H9 (cell line): Measurements from ENCODE around the gene NCMAP. TPM values are rescaled to one million over a fixed set of nuclear protein-coding genes. Genes with fewer than 3 reads are reported as not detected.

Source experiments
- DNase-seq: peaks from one replicate; pipeline ENCODE4 v3.0.0-alpha.2; 2017
- H2AFZ ChIP-seq: one replicate; pipeline ENCODE4 v1.6.1; 2013; ENCODE audit warnings: mild to moderate bottlenecking, low read length, control low read depth, moderate library complexity
- H2AK5ac ChIP-seq: 2 replicates; pipeline ENCODE4 v1.6.1; 2013; ENCODE audit warnings: low read length, control low read depth, mixed read lengths; ENCODE audit not compliant: insufficient read length
- H2BK120ac ChIP-seq: one replicate; pipeline ENCODE4 v1.6.1; 2013; ENCODE audit warnings: low read depth, mild to moderate bottlenecking, low read length, control low read depth, inconsistent platforms; ENCODE audit not compliant: poor library complexity, severe bottlenecking
- H2BK12ac ChIP-seq: 2 replicates; pipeline ENCODE4 v1.6.1; 2013; ENCODE audit warnings: low read length, control low read depth, mixed read lengths, low read depth; ENCODE audit not compliant: insufficient read length
- H2BK15ac ChIP-seq: 2 replicates; pipeline ENCODE4 v1.6.1; 2013; ENCODE audit warnings: low read depth, low read length, control low read depth
- H2BK20ac ChIP-seq: one replicate; pipeline ENCODE4 v1.6.1; 2013; ENCODE audit warnings: low read depth, mild to moderate bottlenecking, low read length, control low read depth, inconsistent platforms; ENCODE audit not compliant: poor library complexity, severe bottlenecking
- H2BK5ac ChIP-seq: 2 replicates; pipeline ENCODE4 v1.6.1; 2013; ENCODE audit warnings: low read length, control low read depth, mixed read lengths; ENCODE audit not compliant: insufficient read length
- H3K14ac ChIP-seq: 2 replicates; pipeline ENCODE4 v1.6.1; 2013; ENCODE audit warnings: low read length, control low read depth; ENCODE audit not compliant: insufficient read depth
- H3K18ac ChIP-seq: 2 replicates; pipeline ENCODE4 v1.6.1; 2013; ENCODE audit warnings: low read depth, mild to moderate bottlenecking, mixed read lengths, low read length, control low read depth; ENCODE audit not compliant: insufficient read length
- H3K23ac ChIP-seq: 2 replicates; pipeline ENCODE4 v1.6.1; 2013; ENCODE audit warnings: low read length, control low read depth, mixed read lengths, low read depth; ENCODE audit not compliant: insufficient read length
- H3K23me2 ChIP-seq: 2 replicates; pipeline ENCODE4 v1.6.1; 2013; ENCODE audit warnings: low read depth, mild to moderate bottlenecking, mixed read lengths, low read length, control low read depth; ENCODE audit not compliant: insufficient read length, poor library complexity, severe bottlenecking
- H3K27ac ChIP-seq: 2 replicates; pipeline ENCODE4 v1.5.1; 2013; ENCODE audit warnings: low read length, control low read depth, mixed read lengths, low read depth; ENCODE audit not compliant: insufficient read length
- H3K27me3 ChIP-seq: 2 replicates; pipeline ENCODE4 v1.6.1; 2013; ENCODE audit warnings: low read length, control low read depth, inconsistent platforms; ENCODE audit not compliant: insufficient read depth
- H3K4ac ChIP-seq: 2 replicates; pipeline ENCODE4 v1.6.1; 2013; ENCODE audit warnings: low read depth, mild to moderate bottlenecking, control low read depth, inconsistent platforms, low read length, moderate library complexity
- H3K4me1 ChIP-seq: 2 replicates; pipeline ENCODE4 v1.6.1; 2013; ENCODE audit warnings: low read length, control low read depth, inconsistent platforms; ENCODE audit not compliant: insufficient read depth
- H3K4me2 ChIP-seq: 2 replicates; pipeline ENCODE4 v1.6.1; 2013; ENCODE audit warnings: low read length, control low read depth, mixed read lengths; ENCODE audit not compliant: insufficient read length, insufficient read depth
- H3K56ac ChIP-seq: 2 replicates; pipeline ENCODE4 v1.6.1; 2013; ENCODE audit warnings: low read depth, mild to moderate bottlenecking, mixed read lengths, low read length, control low read depth; ENCODE audit not compliant: insufficient read length
- H3K79me1 ChIP-seq: 2 replicates; pipeline ENCODE4 v1.6.1; 2013; ENCODE audit warnings: low read depth, mild to moderate bottlenecking, moderate library complexity, low read length, control low read depth, inconsistent platforms; ENCODE audit not compliant: insufficient read depth, poor library complexity, severe bottlenecking
- H3K79me2 ChIP-seq: 2 replicates; pipeline ENCODE4 v1.6.1; 2013; ENCODE audit warnings: low read length, control low read depth, inconsistent platforms; ENCODE audit not compliant: insufficient read depth
- H3K9ac ChIP-seq: 2 replicates; pipeline ENCODE4 v1.6.1; 2013; ENCODE audit warnings: low read length, control low read depth, mixed read lengths; ENCODE audit not compliant: insufficient read length; ENCODE audit errors: extremely low read depth
- H3K9me3 ChIP-seq: one replicate; pipeline ENCODE4 v1.6.1; 2013; ENCODE audit warnings: low read depth, low read length, inconsistent platforms; ENCODE audit not compliant: control insufficient read depth
- H3T11ph ChIP-seq: one replicate; pipeline ENCODE4 v1.6.1; 2013; ENCODE audit warnings: mild to moderate bottlenecking, low read length, control low read depth, inconsistent platforms
- H4K20me1 ChIP-seq: one replicate; pipeline ENCODE4 v1.6.1; 2013; ENCODE audit not compliant: control insufficient read depth, insufficient read length, insufficient read depth
- H4K5ac ChIP-seq: 2 replicates; pipeline ENCODE4 v1.6.1; 2013; ENCODE audit warnings: low read depth, mild to moderate bottlenecking, mixed read lengths, low read length, control low read depth; ENCODE audit not compliant: insufficient read length
- H4K8ac ChIP-seq: replicated peaks from 2 replicates; pipeline ENCODE4 v1.6.1; 2013; ENCODE audit warnings: low read length, control low read depth, mixed read lengths, low read depth; ENCODE audit not compliant: insufficient read length
- H4K91ac ChIP-seq: 2 replicates; pipeline ENCODE4 v1.6.1; 2013; ENCODE audit warnings: low read depth, mild to moderate bottlenecking, moderate library complexity, mixed read lengths, low read length, control low read depth; ENCODE audit not compliant: insufficient read length
- H3K27ac Mint-ChIP-seq, 3 experiments: 2 replicates in 2 of 3; 3 replicates in 1 of 3; pipeline ENCODE4 v1.8.0; 2020 to 2021; ENCODE audit warnings: mixed read lengths in 3 of 3, mild to moderate bottlenecking in 1 of 3, moderate library complexity in 1 of 3
- H3K27me3 Mint-ChIP-seq: 2 replicates; pipeline ENCODE4 v1.8.0; 2021; ENCODE audit warnings: low read depth, mild to moderate bottlenecking, moderate library complexity, mixed read lengths
- H3K36me3 Mint-ChIP-seq, 3 experiments: 2 replicates in 2 of 3; 3 replicates in 1 of 3; pipeline ENCODE4 v1.8.0; 2020 to 2021; ENCODE audit warnings: low read depth in 3 of 3, mixed read lengths in 3 of 3; ENCODE audit not compliant: insufficient read depth in 1 of 3
- H3K4me1 Mint-ChIP-seq, 2 experiments: 2 replicates each; pipeline ENCODE4 v1.8.0; 2020; ENCODE audit warnings: mixed read lengths in 2 of 2
- H3K4me3 Mint-ChIP-seq, 2 experiments: 2 replicates in 1 of 2; 3 replicates in 1 of 2; pipeline ENCODE4 v1.8.0; 2020 to 2021; ENCODE audit warnings: mild to moderate bottlenecking in 2 of 2, mixed read lengths in 2 of 2, moderate library complexity in 1 of 2
- H3K9me3 Mint-ChIP-seq, 2 experiments: 2 replicates in 1 of 2; 3 replicates in 1 of 2; pipeline ENCODE4 v1.8.0; 2020; ENCODE audit warnings: mild to moderate bottlenecking in 2 of 2, mixed read lengths in 2 of 2, moderate library complexity in 1 of 2
- CTCF ChIP-seq: fragments of 200-600 bp; sonication (generic); conservative IDR thresholded peaks from 3 replicates; pipeline ENCODE4 v1.8.0; 2021; ENCODE audit warnings: antibody characterized with exemption, mild to moderate bottlenecking
- WGBS: extraction: QIAGEN DNeasy Blood & Tissue Kit; methylation state at CpG from one replicate; pipeline ENCODE4 v1.1.7; 2013; ENCODE audit warnings: missing lambda C conversion rate, low lambda C conversion rate, mixed read lengths; ENCODE audit not compliant: insufficient read length; ENCODE audit errors: extremely low coverage; 5-methylcytosine and 5-hydroxymethylcytosine counted together
- total RNA-seq: library from RNA; stranded (reverse); gene quantifications from 2 replicates; pipeline ENCODE4 v1.2.1, GENCODE V29; 2021

NCMAP gene
- total RNA-seq, 1 experiment from 2014 or later = 0.35 TPM

- Histone ChIP-seq H2BK12ac (no peak overlapping the region), H4K5ac (no peak overlapping the region), H2AFZ (no peak overlapping the region), H2BK5ac (no peak overlapping the region), H4K8ac (no peak overlapping the region), H3K79me1 (no peaks in the 10 kb centered on the region), H2BK20ac (no peak overlapping the region), H3K27ac (no peak overlapping the region), H3K9ac (no peak overlapping the region), H3K4me1 (no peaks in the 10 kb centered on the region; the same call in 1 of the 2 replicates), H3K56ac (no peak overlapping the region), H3T11ph (no peak overlapping the region), H2BK120ac (no peak overlapping the region), H3K27me3 (no peaks in the 10 kb centered on the region; the same call in 1 of the 2 replicates), H3K4me2 (no peak overlapping the region), H3K14ac (no peak overlapping the region), H2AK5ac (no peak overlapping the region), H3K18ac (no peak overlapping the region), H2BK15ac (no peak overlapping the region), H3K4ac (no peak overlapping the region), H3K79me2 (no peaks in the 10 kb centered on the region), H4K91ac (no peak overlapping the region), H3K23me2 (peaks cover 7% of the 10 kb centered on the region), H4K20me1 (no peaks in the 10 kb centered on the region), H3K23ac (no peak overlapping the region), H3K9me3 (no peaks in the 10 kb centered on the region)
- TF ChIP-seq CTCF = no peak
- H3K27me3 Mint-ChIP-seq = peaks cover 49% of the 10 kb centered on the region
- WGBS = no CpG with 5 or more reads among the region's 9 CpGs
- no peaks in the 10 kb centered on the region for H3K9me3 Mint-ChIP-seq
- H3K27ac Mint-ChIP-seq = no peak overlapping the region
- H3K36me3 Mint-ChIP-seq = no peaks in the 10 kb centered on the region; a peak in 1 of 7 replicates
- H3K4me3 Mint-ChIP-seq = no peak overlapping the region
- DNase-seq = no peak
- peaks cover 17 to 26% of the 10 kb centered on the region in 2 experiments for H3K4me1 Mint-ChIP-seq
Observed at GRCh38 chr1:24557711-24558131, 1.8 kb downstream of the NCMAP start.
